HG02970 (cell line): Measurements from ENCODE around the gene TMEM212.
"Not testable (repeated sequence)": the region's sequence is repeated elsewhere in the genome, so short reads cannot be mapped to it uniquely, and the experiment has no call there.

Experiments
- ATAC-seq: cut with Tn5 transposase; IDR thresholded peaks from one replicate; pipeline ENCODE4 v1.9.1; 2021; ENCODE audit warnings: mild to moderate bottlenecking, moderate library complexity, moderate number of reproducible peaks; ENCODE audit not compliant: unreplicated experiment, low FRiP score

The TMEM212 gene

GRCh38 chr3:171812811-171813210, 30.3 kb upstream of the TMEM212 start:
- ATAC-seq: no peak

- no peak for ATAC-seq
Measured at GRCh38 chr3:171813278-171813896, 29.8 kb upstream of the TMEM212 start.

- no peak for ATAC-seq
Measured at GRCh38 chr3:171813897-171814460, 29.2 kb upstream of the TMEM212 start.

GRCh38 chr3:171814662-171815061, 28.5 kb upstream of the TMEM212 start:
- ATAC-seq: not testable (repeated sequence)

- ATAC-seq: no peak
Measured at GRCh38 chr3:171815973-171816595, 27.1 kb upstream of the TMEM212 start.

GRCh38 chr3:171817074-171817800, 25.9 kb upstream of the TMEM212 start:
- no peak for ATAC-seq

GRCh38 chr3:171821044-171821443, 22.1 kb upstream of the TMEM212 start:
- no peak for ATAC-seq

- ATAC-seq: no peak
Measured at GRCh38 chr3:171821778-171822358, 21.3 kb upstream of the TMEM212 start.

GRCh38 chr3:171822431-171823106, 20.6 kb upstream of the TMEM212 start:
- ATAC-seq: peak; percentile 70

- no peak for ATAC-seq
Measured at GRCh38 chr3:171824116-171824515, 19.0 kb upstream of the TMEM212 start.

- ATAC-seq: no peak
Measured at GRCh38 chr3:171824824-171825221, 18.3 kb upstream of the TMEM212 start.

- ATAC-seq: no peak
Measured at GRCh38 chr3:171825222-171825828, 17.8 kb upstream of the TMEM212 start.

- no peak for ATAC-seq
Measured at GRCh38 chr3:171827385-171827784, 15.8 kb upstream of the TMEM212 start.

- no peak for ATAC-seq
Measured at GRCh38 chr3:171827836-171828458, 15.2 kb upstream of the TMEM212 start.

GRCh38 chr3:171828902-171829770, 14.0 kb upstream of the TMEM212 start:
- ATAC-seq: no peak

GRCh38 chr3:171829841-171830517, 13.2 kb upstream of the TMEM212 start:
- ATAC-seq: no peak

- no peak for ATAC-seq
Measured at GRCh38 chr3:171830518-171830875, 12.7 kb upstream of the TMEM212 start.

- ATAC-seq: no peak
Measured at GRCh38 chr3:171831936-171832335, 11.2 kb upstream of the TMEM212 start.
